Activated CD8-positive, alpha-beta memory T cell treated with anti-CD3 and anti-CD28 coated beads for 24 hours (primary cell): ENCODE measurements around the gene LYPD6.

Experiments
- DNase-seq: peaks from one replicate; pipeline ENCODE4 v3.0.0-alpha.2; 2020

LYPD6 gene

GRCh38 chr2:149410701-149411484 is 80.5 kb downstream of the LYPD6 start:
- no peak for DNase-seq

GRCh38 chr2:149413487-149413886 is 83.1 kb downstream of the LYPD6 start:
- DNase-seq = no peak

GRCh38 chr2:149415086-149415485 is 84.7 kb downstream of the LYPD6 start:
- no peak for DNase-seq

GRCh38 chr2:149418065-149418464 is 87.7 kb downstream of the LYPD6 start:
- no peak for DNase-seq

GRCh38 chr2:149420053-149420963 is 89.9 kb downstream of the LYPD6 start:
- DNase-seq = no peak

DNA sequence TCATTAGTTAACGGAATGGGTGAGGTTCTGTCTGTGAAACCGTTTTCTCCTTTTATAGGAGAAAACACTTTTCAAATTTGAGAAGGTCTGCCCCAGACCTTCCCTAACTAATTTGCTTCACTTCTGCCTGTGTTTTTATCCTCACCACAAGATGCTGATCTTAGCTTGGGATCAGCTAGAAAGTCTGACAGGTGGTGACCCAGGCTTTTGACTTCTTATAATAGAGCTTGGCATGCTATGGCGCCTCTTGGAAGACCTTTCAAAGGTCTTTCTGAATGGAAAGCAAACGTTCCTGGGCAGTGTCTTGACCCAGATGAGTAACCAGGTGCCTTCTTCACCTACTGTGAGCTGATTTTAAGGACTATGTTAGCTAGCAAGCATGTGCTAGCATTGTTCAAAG is 91.4 kb downstream of the LYPD6 start:
- DNase-seq = no peak

DNA sequence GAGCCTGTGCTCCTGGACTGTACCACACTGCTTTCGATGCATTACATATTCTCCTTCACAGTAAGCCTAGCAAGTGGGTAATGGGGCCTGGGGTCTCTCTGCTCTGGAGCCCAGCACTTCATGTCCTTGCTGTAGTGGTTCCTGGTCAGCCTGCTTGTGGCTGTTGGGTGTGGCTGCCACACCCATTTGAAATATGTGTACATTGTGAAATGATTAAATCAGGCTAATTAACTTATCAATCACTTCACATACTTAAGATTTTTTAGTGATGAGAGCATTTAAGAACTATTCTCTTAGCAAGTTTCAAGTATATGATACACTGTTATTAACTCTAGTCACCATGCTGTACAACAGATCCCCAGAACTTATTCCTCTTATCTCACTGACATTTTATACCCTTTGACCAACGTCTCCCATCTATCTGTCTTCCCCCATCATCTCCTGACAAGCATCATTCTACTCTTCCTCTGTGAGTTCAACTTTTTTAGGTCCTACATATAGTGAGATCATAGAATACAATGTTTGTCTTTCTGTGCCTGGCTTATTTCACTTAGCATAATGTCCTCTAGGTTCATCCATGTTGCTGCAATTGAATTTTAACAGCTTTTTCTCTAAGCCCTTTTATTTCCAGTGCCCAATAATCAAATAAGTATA is 92.1 kb downstream of the LYPD6 start:
- DNase-seq = no peak

DNA sequence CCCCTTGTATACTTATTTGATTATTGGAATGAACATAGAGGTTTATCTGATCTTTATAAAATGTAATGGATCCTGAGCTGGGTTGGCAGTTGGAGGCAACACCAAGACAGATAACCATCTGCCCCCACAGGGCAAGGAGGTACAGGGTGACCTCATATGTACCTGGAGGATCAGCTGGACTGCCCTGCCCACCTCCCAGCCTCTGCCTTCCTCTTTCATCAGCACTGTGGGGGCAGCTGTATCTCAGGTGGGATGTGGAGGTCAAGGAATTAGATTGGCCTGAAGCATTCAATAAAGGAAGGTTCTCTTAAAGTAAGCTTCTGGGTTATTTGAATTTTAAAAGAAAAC is 92.6 kb downstream of the LYPD6 start:
- no peak for DNase-seq

GRCh38 chr2:149423630-149424029 is 93.2 kb downstream of the LYPD6 start:
- DNase-seq = no peak

GRCh38 chr2:149427387-149427786 is 97.0 kb downstream of the LYPD6 start:
- DNase-seq = no peak

DNA sequence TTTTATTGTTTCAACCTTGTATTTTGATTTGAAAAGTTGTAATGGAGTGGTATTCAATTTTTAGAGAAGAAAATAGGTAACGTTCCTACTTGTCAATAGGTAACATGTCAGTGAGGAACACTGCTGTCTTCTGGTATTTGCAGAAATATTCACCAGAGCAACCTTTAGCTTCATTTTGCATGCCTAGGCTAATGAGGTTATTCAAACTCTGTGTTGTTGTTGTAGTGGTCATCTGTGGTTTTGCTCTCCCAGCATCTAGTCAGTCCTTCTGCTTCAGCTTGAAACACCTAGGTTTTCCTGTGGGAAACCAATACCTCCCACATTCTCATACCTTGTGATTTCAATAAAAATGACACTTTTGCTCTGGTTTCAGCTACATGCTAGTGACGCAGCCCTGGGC is 98.4 kb downstream of the LYPD6 start:
- no peak for DNase-seq

DNA sequence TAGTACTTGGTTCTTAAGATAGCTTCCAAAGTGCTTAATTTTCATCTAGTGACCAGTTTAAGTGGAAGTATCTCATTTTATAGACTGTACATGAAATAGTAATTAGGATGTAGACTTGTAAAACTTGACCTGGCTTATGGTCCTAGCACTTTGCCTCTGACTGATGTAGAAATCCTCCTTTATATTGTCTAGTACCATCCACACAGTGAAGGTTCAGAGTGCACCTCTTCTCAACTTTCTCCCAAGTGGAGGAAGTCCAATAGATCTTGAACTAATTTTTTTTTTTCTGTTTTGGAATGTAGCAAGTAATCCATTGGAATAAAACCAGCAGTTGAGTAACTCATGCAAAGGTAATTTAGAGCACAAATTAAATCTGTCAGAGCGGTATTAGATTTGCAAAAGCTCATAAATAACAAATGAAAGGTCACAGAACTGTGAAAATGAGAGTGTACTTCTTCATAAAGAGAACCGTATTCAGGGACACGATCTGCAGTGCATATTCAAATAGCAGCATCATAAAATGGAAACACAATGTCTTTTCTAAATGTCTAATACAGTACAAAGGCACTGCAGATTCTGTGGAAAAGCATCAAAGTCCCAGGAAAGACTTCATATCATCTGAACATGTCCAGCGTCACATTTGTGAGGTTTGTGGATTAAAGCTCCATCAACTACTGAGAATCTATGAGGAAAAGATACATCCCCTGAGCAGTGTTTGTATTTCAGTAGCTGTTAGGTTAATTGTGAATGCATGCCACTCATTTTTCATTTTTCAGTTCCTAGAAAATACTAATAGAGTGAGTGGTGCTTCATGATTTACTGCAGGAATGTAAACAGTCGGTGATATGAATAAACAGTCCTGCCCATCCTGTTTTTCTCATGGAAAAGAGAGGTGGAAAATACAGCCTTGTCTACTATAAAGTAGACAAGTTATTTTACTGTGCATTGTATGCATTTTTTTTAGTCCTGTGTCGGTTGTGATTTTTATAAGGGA is 100.7 kb downstream of the LYPD6 start:
- no peak for DNase-seq

DNA sequence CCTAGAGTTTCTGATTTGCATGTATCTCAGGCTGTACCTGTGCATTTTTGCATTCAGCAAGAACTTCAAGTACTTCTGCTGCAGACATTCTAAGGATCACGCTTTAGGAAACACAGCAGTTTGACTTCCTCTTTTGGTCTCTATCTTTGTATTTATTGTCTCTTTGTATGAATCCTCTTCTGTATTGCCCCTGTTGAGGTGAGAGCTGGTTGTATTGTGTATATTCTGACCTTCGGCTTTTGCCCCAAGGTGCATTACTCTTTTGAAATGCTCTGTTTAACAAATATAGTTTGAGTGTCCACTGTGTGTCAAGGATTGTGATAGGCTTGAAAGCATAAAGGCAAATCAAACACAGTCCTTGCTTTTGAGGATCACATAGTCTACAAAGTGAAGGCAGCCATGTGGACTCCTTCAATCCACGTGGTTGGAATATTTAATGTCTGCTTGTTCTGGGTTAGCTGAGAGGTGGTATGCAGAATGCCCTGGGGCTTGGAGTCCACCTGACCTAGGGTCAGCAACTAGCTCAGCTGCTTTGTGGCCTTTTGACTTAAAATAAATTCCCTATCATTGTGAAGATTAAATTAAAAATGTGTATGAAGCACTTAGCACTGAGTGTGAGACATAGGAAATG is 108.1 kb downstream of the LYPD6 start:
- no peak for DNase-seq

DNA sequence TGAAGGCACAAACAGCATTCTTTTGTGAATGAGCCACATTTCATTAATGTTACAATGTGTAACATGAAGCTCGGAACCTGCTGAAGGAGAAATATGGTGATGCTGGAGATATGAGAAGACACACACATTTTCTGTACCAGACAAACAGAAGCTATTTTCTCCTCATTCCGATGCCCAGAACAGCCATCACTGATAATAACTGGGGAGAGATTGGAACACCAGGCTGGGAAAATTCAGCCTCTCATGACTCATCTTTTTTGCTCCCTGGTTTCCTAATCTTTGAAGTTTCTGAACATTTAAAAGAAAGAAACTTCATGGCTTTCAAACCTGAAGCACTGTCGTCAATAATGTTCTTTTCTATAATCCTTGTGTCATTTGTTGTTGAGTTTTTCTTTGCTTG is 110.9 kb downstream of the LYPD6 start:
- DNase-seq = no peak

DNA sequence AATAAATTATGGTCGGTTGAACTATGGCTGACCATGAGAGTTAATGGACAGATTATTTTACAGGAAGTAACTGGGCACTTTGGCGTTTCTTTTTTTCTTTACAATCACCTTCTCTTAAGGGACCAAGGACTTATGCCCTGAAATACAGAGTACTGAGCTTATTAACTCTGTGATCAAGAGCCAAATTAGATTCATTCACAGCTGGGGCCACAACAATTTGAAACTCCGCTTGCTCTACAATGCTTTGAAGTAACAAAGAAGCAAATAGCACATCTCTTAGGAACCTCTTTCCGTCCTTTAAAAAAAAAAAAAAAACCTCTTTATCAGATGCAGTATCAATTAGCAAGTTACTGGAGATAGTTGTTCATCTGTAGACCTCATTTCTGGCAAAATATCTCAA is 112.0 kb downstream of the LYPD6 start:
- DNase-seq = no peak

DNA sequence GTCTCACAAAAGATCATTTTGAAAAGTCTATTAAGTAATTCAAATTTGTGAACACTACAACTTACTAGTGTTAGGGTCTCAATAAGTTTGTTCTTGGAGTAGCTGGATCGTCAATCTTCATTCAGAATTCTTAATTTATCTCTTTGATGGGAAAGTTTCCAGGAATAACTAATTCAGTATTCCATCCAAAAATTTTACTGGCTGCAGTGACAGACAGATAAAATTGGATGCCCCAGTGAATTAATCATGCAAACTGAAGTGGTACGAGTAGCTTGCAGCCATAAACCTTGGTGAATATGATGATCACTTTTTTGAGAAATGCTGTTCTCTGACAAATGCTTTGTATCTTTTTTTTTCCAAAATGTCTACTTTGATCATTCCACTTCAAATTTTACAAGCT is 112.8 kb downstream of the LYPD6 start:
- DNase-seq = no peak

DNA sequence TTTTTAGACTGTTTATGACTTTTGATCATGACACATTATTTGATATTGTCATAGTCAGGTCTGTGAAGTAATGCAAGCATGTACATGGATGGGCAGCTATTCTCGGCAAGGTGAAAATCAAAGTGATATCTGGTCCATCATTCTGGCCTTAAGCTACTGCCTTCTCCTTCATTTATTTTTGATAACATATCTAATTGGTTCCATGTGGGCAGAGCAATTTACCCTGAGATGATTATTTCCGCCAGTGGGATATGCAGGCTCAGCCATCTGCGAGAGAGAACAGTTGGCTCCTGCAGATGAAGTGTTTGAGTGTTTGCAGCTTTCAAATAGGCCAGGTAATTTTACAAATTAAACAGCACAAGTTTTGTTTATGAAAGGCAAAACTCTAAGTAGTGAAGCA is 116.4 kb downstream of the LYPD6 start:
- DNase-seq = no peak

DNA sequence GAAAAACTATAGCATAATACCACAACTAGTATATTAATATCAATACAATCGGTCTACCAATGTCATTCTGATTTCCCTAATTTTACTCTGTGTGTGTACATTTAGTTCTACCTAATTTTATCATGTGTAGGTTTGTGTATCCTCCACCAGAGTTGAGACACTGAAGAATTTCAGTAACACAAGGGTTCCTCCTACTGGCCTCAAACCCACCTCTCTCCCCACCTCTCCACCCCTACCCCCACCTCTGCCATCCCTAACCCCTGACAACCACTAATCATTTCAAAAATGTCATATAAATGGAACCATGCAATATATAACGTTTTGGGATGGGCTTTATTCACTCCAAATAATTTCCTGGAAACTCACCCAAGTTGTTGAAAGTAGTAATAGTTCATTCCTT is 117.9 kb downstream of the LYPD6 start:
- no peak for DNase-seq

DNA sequence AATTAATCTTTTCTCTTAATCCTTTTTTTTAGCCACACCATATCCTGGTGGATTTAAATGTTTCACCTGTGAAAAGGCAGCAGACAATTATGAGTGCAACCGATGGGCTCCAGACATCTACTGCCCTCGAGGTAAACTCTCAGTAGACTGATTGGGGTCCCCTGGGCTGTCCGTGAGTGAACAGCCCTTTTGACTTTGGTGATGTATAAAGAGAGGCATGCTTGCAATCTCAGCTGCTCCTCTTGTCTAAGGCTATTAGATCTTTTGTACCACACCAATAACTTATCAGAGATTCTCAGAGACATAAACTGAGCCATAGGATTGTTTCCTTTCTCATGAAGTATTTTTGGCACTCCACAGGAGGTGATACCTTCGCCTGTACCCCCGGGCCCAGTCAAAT is 118.6 kb downstream of the LYPD6 start:
- no peak for DNase-seq

GRCh38 chr2:149451417-149452165 is 121.2 kb downstream of the LYPD6 start:
- no peak for DNase-seq

DNA sequence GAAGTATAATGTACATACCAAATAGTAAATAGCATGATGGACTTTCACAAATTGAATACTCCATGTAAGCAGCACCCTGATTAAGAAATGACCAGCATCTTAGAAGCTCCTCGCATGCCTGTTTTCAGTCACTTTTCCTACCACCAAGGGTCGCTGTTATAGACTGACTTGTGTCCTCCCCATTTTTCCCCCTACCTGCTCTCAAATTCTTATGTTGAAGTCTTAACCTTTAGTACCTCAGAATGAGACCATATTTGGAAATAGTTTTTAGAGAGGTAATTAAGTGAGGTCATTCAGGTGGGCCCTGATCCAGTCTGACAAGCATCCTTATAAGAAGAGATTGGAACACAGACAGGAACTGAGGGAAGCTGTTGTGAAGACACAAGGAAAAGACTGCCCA is 125.9 kb downstream of the LYPD6 start:
- no peak for DNase-seq
